K562 (cell line): ENCODE data around the gene ANKRD11. TPM values are rescaled to one million over a fixed set of nuclear protein-coding genes. Genes with fewer than 3 reads are reported as not detected.

Experiments used
- ATAC-seq: fragments of 200-7000 bp; cut with Tn5 transposase; 3 replicates; pipeline ENCODE4 v1.9.1; 2020; ENCODE audit warnings: moderate library complexity
- BruUV-seq: library from RNA; stranded (reverse); fragments of 400-500 nt; replicated peaks from 2 replicates; lab custom pipeline; 2021; lab: Mats Ljungman, UMichigan
- CTCF ChIA-PET: fragments of 300-600 bp; formaldehyde crosslinking; extraction: SDS; loops from one replicate; lab custom pipeline; 2021; ENCODE audit warnings: low intra/inter-chr PET ratio; lab: Yijun Ruan, JAX
- POLR2A ChIA-PET: fragments of 300-600, 350-650 bp; sonication (Branson Sonifier 250); formaldehyde crosslinking; extraction: SDS; loops from one replicate; lab custom pipeline; 2021; ENCODE audit warnings: antibody characterized with exemption, inconsistent platforms; lab: Yijun Ruan, JAX
- DNase-seq, 4 experiments: peaks; one replicate each; pipeline versions ENCODE4 v3.0.0 to v3.0.0-alpha.2; 2011 to 2018; ENCODE audit warnings: low spot score in 3 of 4, mixed read lengths in 3 of 4; ENCODE audit errors: extremely low read depth in 1 of 4
- FAIRE-seq: peaks from 2 replicates; lab custom pipeline; 2011; peaks lifted over from hg19 to GRCh38; lab: Jason Lieb, UNC
- H2AFZ ChIP-seq: 2 replicates; pipeline ENCODE4 v1.6.0; 2011; ENCODE audit warnings: low read depth, low read length, control low read depth, inconsistent platforms
- H3K27ac ChIP-seq: fragments of 200-600 bp; 3 replicates; pipeline ENCODE4 v1.8.0; 2011; ENCODE audit warnings: low read depth, mild to moderate bottlenecking, control low read depth, inconsistent platforms, low read length, moderate library complexity, mixed read lengths; ENCODE audit errors: extremely low read depth
- H3K27me3 ChIP-seq, 2 experiments: fragments of 300-600 bp in 1 of 2; 2 replicates in 1 of 2; 3 replicates in 1 of 2; pipeline versions ENCODE4 v1.6.0 to v1.8.0; 2011; ENCODE audit warnings: inconsistent platforms in 2 of 2, low read length in 2 of 2, mild to moderate bottlenecking in 1 of 2, mixed read lengths in 1 of 2, moderate library complexity in 1 of 2; ENCODE audit not compliant: control insufficient read depth in 2 of 2, insufficient read depth in 2 of 2
- H3K36me3 ChIP-seq: fragments of 300-600 bp; 3 replicates; pipeline ENCODE4 v1.8.0; 2011; ENCODE audit warnings: mild to moderate bottlenecking, low read length, inconsistent platforms; ENCODE audit not compliant: control insufficient read depth, insufficient read depth
- H3K4me1 ChIP-seq, 2 experiments: fragments of 200-600 bp in 1 of 2; replicated peaks in 1 of 2; 2 replicates in 1 of 2; 3 replicates in 1 of 2; pipeline versions ENCODE4 v1.5.1 to v1.8.0; 2011; ENCODE audit warnings: inconsistent platforms in 2 of 2, low read length in 2 of 2, mild to moderate bottlenecking in 1 of 2, mixed read lengths in 1 of 2, moderate library complexity in 1 of 2; ENCODE audit not compliant: control insufficient read depth in 2 of 2, insufficient read depth in 2 of 2
- H3K4me2 ChIP-seq: 2 replicates; pipeline ENCODE4 v1.6.1; 2011; ENCODE audit warnings: low read length, control low read depth, inconsistent platforms, mixed read lengths; ENCODE audit not compliant: insufficient read depth
- H3K4me3 ChIP-seq: fragments of 200-600 bp; sonication (generic), shearing (Covaris generic); 2 replicates; pipeline ENCODE4 v1.5.1; 2016; ENCODE audit warnings: control low read depth, inconsistent platforms
- H3K79me2 ChIP-seq: fragments of 200-600 bp; 3 replicates; pipeline ENCODE4 v1.8.0; 2011; ENCODE audit warnings: low read length, inconsistent platforms; ENCODE audit not compliant: control insufficient read depth, insufficient read depth
- H3K9ac ChIP-seq, 2 experiments: 2 replicates each; pipeline versions ENCODE4 v1.6.0 to v1.6.1; 2011; ENCODE audit warnings: low read depth in 2 of 2, low read length in 2 of 2, control low read depth in 1 of 2, inconsistent platforms in 1 of 2, mild to moderate bottlenecking in 1 of 2, mixed read lengths in 1 of 2; ENCODE audit not compliant: insufficient read depth in 1 of 2
- H3K9me1 ChIP-seq: one replicate; pipeline ENCODE4 v1.6.0; 2011; ENCODE audit warnings: inconsistent platforms, mild to moderate bottlenecking, low read length, moderate library complexity; ENCODE audit not compliant: control insufficient read depth, insufficient read depth
- H3K9me3 ChIP-seq: replicated peaks from 2 replicates; pipeline ENCODE4 v1.5.1; 2011; ENCODE audit warnings: low read depth, low read length, inconsistent platforms; ENCODE audit not compliant: control insufficient read depth, insufficient read depth
- H4K20me1 ChIP-seq: replicated peaks from 2 replicates; pipeline ENCODE4 v1.6.1; 2011; ENCODE audit warnings: low read length, inconsistent platforms, mixed read lengths; ENCODE audit not compliant: control insufficient read depth, insufficient read depth
- BDP1 ChIP-seq: IDR thresholded peaks from 3 replicates; pipeline ENCODE4 v1.6.1; 2011; ENCODE audit not compliant: insufficient read length, insufficient read depth
- CC2D1A ChIP-seq: fragments of 450-650 bp; IDR thresholded peaks from 2 replicates; pipeline ENCODE4 v1.6.1; 2017; ENCODE audit warnings: mild to moderate bottlenecking
- FOSL1 ChIP-seq: fragments of 200-800 bp; sonication (Bioruptor generic); conservative IDR thresholded peaks from 2 replicates; pipeline ENCODE4 v1.6.1; 2016; ENCODE audit warnings: missing genetic modification characterization, missing compliant biosample characterization
- MEIS2 ChIP-seq: fragments of 450-650 bp; IDR thresholded peaks from 2 replicates; pipeline ENCODE4 v1.6.1; 2014; ENCODE audit warnings: mild to moderate bottlenecking; ENCODE audit not compliant: partially characterized antibody
- RBFOX2 ChIP-seq: fragments of 200-400 bp; formaldehyde crosslinking; IDR thresholded peaks from 2 replicates; pipeline ENCODE4 v1.6.1; 2017; ENCODE audit warnings: low read depth, mild to moderate bottlenecking, low read length, moderate library complexity
- RFX1 ChIP-seq: fragments of 450-650 bp; IDR thresholded peaks from 2 replicates; pipeline ENCODE4 v1.6.1; 2016; ENCODE audit warnings: mild to moderate bottlenecking, moderate library complexity
- ZBED1 ChIP-seq: IDR thresholded peaks from 2 replicates; pipeline ENCODE4 v1.6.1; 2014
- ZNF224 ChIP-seq: sonication (generic); formaldehyde crosslinking; IDR thresholded peaks from 2 replicates; pipeline ENCODE4 v1.8.0; 2022; ENCODE audit warnings: mild to moderate bottlenecking, missing genetic modification reagents
- ZNF76 ChIP-seq: fragments of 250-450 bp; sonication (Bioruptor Pico); IDR thresholded peaks from 2 replicates; pipeline ENCODE4 v1.4.0; 2020; ENCODE audit warnings: mild to moderate bottlenecking, moderate library complexity, borderline replicate concordance
- ZNF785 ChIP-seq: fragments of 250-450 bp; sonication (Bioruptor Pico); IDR thresholded peaks from 2 replicates; pipeline ENCODE4 v1.4.0; 2020; ENCODE audit warnings: mild to moderate bottlenecking
- WGBS: fragments of 100-300 bp; shearing (Covaris generic); methylation state at CpG from one replicate; pipeline ENCODE4 v1.1.6; 2016; ENCODE audit warnings: low coverage, mixed read lengths; ENCODE audit not compliant: insufficient coverage; ENCODE audit errors: missing lambda C conversion rate; 5-methylcytosine and 5-hydroxymethylcytosine counted together
- in situ Hi-C: fragments of 300-500 bp; cut with MboI; formaldehyde crosslinking; loops from 4 replicates; pipeline ENCODE4 v1.15.0; 2018; ENCODE audit warnings: inconsistent platforms, mixed read lengths
- intact Hi-C: fragments of 100-400 bp; cut with micrococcal nuclease; formaldehyde crosslinking; loops from 2 replicates; pipeline ENCODE4 v1.14.2; 2022
- polyA plus RNA-seq, 8 experiments: library from polyadenylated mRNA; depleted of rRNA in 4 of 8; stranded (reverse) in 5 of 8; unstranded in 3 of 8; fragments of >200 nt; fragmentation: Nextera tagmentation in 2 of 8; fragmentation: Illumina TruSeq in 1 of 8; extraction: Ambion mirVana in 2 of 8; extraction: Trizol in 1 of 8; gene quantifications; 2 replicates each; pipeline versions ENCODE4 v1.2.1 to v1.2.3, GENCODE V29; 2011 to 2014; ENCODE audit warnings: inconsistent platforms in 1 of 8, missing spikeins in 1 of 8
- total RNA-seq, 7 experiments: library from RNA; depleted of rRNA in 6 of 7; stranded (reverse); fragments of >200 nt in 6 of 7; fragmentation: Illumina TruSeq in 2 of 7; extraction: Trizol in 2 of 7; gene quantifications; 2 replicates each; pipeline versions ENCODE4 v1.2.1 to v1.2.3, GENCODE V29; 2011 to 2021; ENCODE audit warnings: low replicate concordance in 1 of 7
- TF ChIP-seq, protein P1 (sequence below), 2 experiments: fragments of 450-650 bp; conservative IDR thresholded peaks; 2 replicates each; pipeline ENCODE4 v1.6.1; 2017; ENCODE audit warnings: mild to moderate bottlenecking in 2 of 2, moderate library complexity in 2 of 2
- TF ChIP-seq, protein P2 (sequence below), 2 experiments: fragments of 250-450 bp in 1 of 2; fragments of 450-650 bp in 1 of 2; sonication (Bioruptor Pico) in 1 of 2; IDR thresholded peaks; 2 replicates each; pipeline versions ENCODE4 v1.6.1 to v1.8.0; 2016 to 2021; ENCODE audit warnings: mild to moderate bottlenecking in 2 of 2, moderate library complexity in 2 of 2, missing compliant biosample characterization in 1 of 2, missing genetic modification characterization in 1 of 2
- TF ChIP-seq, protein P3 (sequence below), 3 experiments: IDR thresholded peaks in 2 of 3; conservative IDR thresholded peaks in 1 of 3; 2 replicates each; pipeline ENCODE4 v1.5.1; 2011 to 2012; ENCODE audit warnings: low read length in 3 of 3, mild to moderate bottlenecking in 3 of 3, control low read depth in 2 of 3, improper control_type of control experiment in 1 of 3, inconsistent platforms in 1 of 3, low read depth in 1 of 3, mixed read lengths in 1 of 3, moderate library complexity in 1 of 3; ENCODE audit not compliant: insufficient read depth in 2 of 3
- TF ChIP-seq, protein P4 (sequence below): sonication (generic); formaldehyde crosslinking; IDR thresholded peaks from 2 replicates; pipeline ENCODE4 v1.8.1; 2023; ENCODE audit warnings: mild to moderate bottlenecking, missing genetic modification reagents
- TF ChIP-seq, protein P5 (sequence below): sonication (generic); formaldehyde crosslinking; IDR thresholded peaks from 2 replicates; pipeline ENCODE4 v1.5.0; 2020; ENCODE audit warnings: missing genetic modification reagents

The ANKRD11 gene
- total and polyA plus RNA-seq, 9 of the 15 experiments (the other 6 are each of a cell fraction or from before 2014, with no cell fraction given): 4.7 to 126 (median 31.7) TPM

DNA sequence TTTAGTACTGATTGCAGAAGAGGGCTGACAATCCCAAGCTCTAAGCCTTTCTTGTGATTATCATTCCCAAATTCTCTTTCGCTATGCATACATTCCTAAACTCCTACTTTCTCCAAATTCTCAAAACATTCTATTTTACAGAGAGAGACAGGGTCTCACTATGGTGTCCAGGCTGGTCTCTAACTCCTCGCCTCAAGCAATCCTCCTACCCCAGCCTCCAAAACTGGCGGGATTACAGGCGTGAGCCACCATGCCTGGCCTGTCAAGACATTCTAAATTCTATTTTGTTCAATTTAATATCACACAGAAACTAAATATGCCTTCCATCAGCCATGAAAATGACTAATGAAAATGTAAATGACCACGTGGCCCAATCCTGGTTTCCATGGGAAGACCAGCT is 39.8 kb downstream of the ANKRD11 start:
- Histone ChIP-seq H3K27ac (peak overlapping the region; percentile 8; the same call in 1 of the 3 replicates), H4K20me1 (peaks cover 82% of the 10 kb centered on the region), H3K9me1 (peaks cover 21% of the 10 kb centered on the region), H3K4me1 (peaks cover 35 to 47% of the 10 kb centered on the region in 2 experiments), H3K36me3 (peaks cover 5% of the 10 kb centered on the region; the same call in 2 of the 3 replicates), H3K4me3 (no peak overlapping the region), H3K27me3 (no peaks in the 10 kb centered on the region), H3K4me2 (no peak overlapping the region), H2AFZ (no peak overlapping the region), H3K79me2 (peaks cover 95% of the 10 kb centered on the region), H3K9ac (no peak overlapping the region), H3K9me3 (no peaks in the 10 kb centered on the region)
- in situ Hi-C loops: no loop called here
- DNase-seq: no peak
- POLR2A ChIA-PET: interaction anchor here (0.6 to 1.6 kb wide), 4 partner anchors 8 to 69 kb away, joined by 3 to 6 read pairs (median 4); no protein-coding TSS in a partner anchor
- ATAC-seq: no peak
- FAIRE-seq: no peak
- CTCF ChIA-PET: no interaction called here
- 77% methylated on average over 5 of the region's 5 CpGs for WGBS
- no TSS peak for BruUV-seq
- intact Hi-C loops: loop anchor here (10.0 kb wide), 1 partner anchor 54 kb away; the partner anchor contains the start of gene SPG7
- TF ChIP-seq ZNF785 (CRISPR knock-in tag) (no peak), RFX1 (0 out of 2 replicates have a peak, but pooled peaks have one; percentile 25), RBFOX2 (no peak), FOSL1 (no peak), ZNF76 (no peak), MEIS2 (peak; percentile 3), BDP1 (no peak), ZNF224 (CRISPR knock-in tag) (no peak), CC2D1A (no peak), ZBED1 (no peak)
- TF ChIP-seq, protein P1, sequence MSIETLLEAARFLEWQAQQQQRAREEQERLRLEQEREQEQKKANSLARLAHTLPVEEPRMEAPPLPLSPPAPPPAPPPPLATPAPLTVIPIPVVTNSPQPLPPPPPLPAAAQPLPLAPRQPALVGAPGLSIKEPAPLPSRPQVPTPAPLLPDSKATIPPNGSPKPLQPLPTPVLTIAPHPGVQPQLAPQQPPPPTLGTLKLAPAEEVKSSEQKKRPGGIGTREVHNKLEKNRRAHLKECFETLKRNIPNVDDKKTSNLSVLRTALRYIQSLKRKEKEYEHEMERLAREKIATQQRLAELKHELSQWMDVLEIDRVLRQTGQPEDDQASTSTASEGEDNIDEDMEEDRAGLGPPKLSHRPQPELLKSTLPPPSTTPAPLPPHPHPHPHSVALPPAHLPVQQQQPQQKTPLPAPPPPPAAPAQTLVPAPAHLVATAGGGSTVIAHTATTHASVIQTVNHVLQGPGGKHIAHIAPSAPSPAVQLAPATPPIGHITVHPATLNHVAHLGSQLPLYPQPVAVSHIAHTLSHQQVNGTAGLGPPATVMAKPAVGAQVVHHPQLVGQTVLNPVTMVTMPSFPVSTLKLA (conservative IDR thresholded peaks at IDR 0.05): 0 out of 4 replicates have a peak, but pooled peaks of 1 of the 2 experiments have one; percentile 19
- TF ChIP-seq, protein P2, sequence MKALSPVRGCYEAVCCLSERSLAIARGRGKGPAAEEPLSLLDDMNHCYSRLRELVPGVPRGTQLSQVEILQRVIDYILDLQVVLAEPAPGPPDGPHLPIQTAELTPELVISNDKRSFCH (CRISPR knock-in tag; IDR thresholded peaks at IDR 0.05): no peak
- TF ChIP-seq, protein P2 (tag; IDR thresholded peaks at IDR 0.05): no peak
- TF ChIP-seq, protein P3, sequence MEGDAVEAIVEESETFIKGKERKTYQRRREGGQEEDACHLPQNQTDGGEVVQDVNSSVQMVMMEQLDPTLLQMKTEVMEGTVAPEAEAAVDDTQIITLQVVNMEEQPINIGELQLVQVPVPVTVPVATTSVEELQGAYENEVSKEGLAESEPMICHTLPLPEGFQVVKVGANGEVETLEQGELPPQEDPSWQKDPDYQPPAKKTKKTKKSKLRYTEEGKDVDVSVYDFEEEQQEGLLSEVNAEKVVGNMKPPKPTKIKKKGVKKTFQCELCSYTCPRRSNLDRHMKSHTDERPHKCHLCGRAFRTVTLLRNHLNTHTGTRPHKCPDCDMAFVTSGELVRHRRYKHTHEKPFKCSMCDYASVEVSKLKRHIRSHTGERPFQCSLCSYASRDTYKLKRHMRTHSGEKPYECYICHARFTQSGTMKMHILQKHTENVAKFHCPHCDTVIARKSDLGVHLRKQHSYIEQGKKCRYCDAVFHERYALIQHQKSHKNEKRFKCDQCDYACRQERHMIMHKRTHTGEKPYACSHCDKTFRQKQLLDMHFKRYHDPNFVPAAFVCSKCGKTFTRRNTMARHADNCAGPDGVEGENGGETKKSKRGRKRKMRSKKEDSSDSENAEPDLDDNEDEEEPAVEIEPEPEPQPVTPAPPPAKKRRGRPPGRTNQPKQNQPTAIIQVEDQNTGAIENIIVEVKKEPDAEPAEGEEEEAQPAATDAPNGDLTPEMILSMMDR (IDR thresholded peaks at IDR 0.05 in 2 of 3, conservative IDR thresholded peaks at IDR 0.05 in 1 of 3; ENCODE audit: insufficient read depth in 2 of 3, low read depth in 1 of 3, low read length in 3 of 3): no peak
- TF ChIP-seq, protein P4, sequence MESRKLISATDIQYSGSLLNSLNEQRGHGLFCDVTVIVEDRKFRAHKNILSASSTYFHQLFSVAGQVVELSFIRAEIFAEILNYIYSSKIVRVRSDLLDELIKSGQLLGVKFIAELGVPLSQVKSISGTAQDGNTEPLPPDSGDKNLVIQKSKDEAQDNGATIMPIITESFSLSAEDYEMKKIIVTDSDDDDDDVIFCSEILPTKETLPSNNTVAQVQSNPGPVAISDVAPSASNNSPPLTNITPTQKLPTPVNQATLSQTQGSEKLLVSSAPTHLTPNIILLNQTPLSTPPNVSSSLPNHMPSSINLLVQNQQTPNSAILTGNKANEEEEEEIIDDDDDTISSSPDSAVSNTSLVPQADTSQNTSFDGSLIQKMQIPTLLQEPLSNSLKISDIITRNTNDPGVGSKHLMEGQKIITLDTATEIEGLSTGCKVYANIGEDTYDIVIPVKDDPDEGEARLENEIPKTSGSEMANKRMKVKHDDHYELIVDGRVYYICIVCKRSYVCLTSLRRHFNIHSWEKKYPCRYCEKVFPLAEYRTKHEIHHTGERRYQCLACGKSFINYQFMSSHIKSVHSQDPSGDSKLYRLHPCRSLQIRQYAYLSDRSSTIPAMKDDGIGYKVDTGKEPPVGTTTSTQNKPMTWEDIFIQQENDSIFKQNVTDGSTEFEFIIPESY (CRISPR knock-in tag): peak; percentile 78; the same call in 1 of the 2 replicates
- TF ChIP-seq, protein P5, sequence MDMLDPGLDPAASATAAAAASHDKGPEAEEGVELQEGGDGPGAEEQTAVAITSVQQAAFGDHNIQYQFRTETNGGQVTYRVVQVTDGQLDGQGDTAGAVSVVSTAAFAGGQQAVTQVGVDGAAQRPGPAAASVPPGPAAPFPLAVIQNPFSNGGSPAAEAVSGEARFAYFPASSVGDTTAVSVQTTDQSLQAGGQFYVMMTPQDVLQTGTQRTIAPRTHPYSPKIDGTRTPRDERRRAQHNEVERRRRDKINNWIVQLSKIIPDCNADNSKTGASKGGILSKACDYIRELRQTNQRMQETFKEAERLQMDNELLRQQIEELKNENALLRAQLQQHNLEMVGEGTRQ (CRISPR knock-in tag): peak; percentile 16; the same call in 1 of the 2 replicates
